ENCODE measurements around the gene ELAC1.

DNA sequence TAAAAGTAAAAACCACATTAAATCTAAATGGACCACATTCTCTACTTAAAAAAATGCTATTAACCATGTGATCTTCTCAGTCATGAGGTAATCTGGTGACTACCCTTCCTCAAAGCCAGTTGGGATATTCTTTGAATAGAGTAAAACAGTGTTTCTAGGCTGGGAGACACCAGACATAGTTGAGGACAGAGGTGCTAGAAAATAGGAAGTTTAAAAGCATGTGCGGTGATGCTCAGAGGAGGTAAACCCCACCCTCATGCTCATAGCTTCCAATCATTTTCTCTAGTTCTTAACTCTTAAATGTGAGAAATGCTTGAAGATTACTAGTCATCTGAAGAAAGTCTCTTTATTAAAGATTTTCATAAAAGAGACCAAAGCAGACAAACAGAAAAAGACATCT lies 30.7 kb upstream of the ELAC1 start:
- TF ChIP-seq POLR2A (IDR thresholded peaks at IDR 0.05), result no peak
- TF ChIP-seq, protein P1, sequence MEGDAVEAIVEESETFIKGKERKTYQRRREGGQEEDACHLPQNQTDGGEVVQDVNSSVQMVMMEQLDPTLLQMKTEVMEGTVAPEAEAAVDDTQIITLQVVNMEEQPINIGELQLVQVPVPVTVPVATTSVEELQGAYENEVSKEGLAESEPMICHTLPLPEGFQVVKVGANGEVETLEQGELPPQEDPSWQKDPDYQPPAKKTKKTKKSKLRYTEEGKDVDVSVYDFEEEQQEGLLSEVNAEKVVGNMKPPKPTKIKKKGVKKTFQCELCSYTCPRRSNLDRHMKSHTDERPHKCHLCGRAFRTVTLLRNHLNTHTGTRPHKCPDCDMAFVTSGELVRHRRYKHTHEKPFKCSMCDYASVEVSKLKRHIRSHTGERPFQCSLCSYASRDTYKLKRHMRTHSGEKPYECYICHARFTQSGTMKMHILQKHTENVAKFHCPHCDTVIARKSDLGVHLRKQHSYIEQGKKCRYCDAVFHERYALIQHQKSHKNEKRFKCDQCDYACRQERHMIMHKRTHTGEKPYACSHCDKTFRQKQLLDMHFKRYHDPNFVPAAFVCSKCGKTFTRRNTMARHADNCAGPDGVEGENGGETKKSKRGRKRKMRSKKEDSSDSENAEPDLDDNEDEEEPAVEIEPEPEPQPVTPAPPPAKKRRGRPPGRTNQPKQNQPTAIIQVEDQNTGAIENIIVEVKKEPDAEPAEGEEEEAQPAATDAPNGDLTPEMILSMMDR (IDR thresholded peaks at IDR 0.05), result no peak

Data from esophagus squamous epithelium (tissue), 4 donors.